H9 (cell line): ENCODE measurements around the gene PIP4K2B. TPM values are rescaled to one million over a fixed set of nuclear protein-coding genes. Genes with fewer than 3 reads are reported as not detected.

Source experiments
- DNase-seq: peaks from one replicate; pipeline ENCODE4 v3.0.0-alpha.2; 2017
- H2AFZ ChIP-seq: one replicate; pipeline ENCODE4 v1.6.1; 2013; ENCODE audit warnings: mild to moderate bottlenecking, low read length, control low read depth, moderate library complexity
- H2AK5ac ChIP-seq: 2 replicates; pipeline ENCODE4 v1.6.1; 2013; ENCODE audit warnings: low read length, control low read depth, mixed read lengths; ENCODE audit not compliant: insufficient read length
- H2BK120ac ChIP-seq: one replicate; pipeline ENCODE4 v1.6.1; 2013; ENCODE audit warnings: low read depth, mild to moderate bottlenecking, low read length, control low read depth, inconsistent platforms; ENCODE audit not compliant: poor library complexity, severe bottlenecking
- H2BK12ac ChIP-seq: 2 replicates; pipeline ENCODE4 v1.6.1; 2013; ENCODE audit warnings: low read length, control low read depth, mixed read lengths, low read depth; ENCODE audit not compliant: insufficient read length
- H2BK15ac ChIP-seq: 2 replicates; pipeline ENCODE4 v1.6.1; 2013; ENCODE audit warnings: low read depth, low read length, control low read depth
- H2BK20ac ChIP-seq: one replicate; pipeline ENCODE4 v1.6.1; 2013; ENCODE audit warnings: low read depth, mild to moderate bottlenecking, low read length, control low read depth, inconsistent platforms; ENCODE audit not compliant: poor library complexity, severe bottlenecking
- H2BK5ac ChIP-seq: 2 replicates; pipeline ENCODE4 v1.6.1; 2013; ENCODE audit warnings: low read length, control low read depth, mixed read lengths; ENCODE audit not compliant: insufficient read length
- H3K14ac ChIP-seq: 2 replicates; pipeline ENCODE4 v1.6.1; 2013; ENCODE audit warnings: low read length, control low read depth; ENCODE audit not compliant: insufficient read depth
- H3K18ac ChIP-seq: 2 replicates; pipeline ENCODE4 v1.6.1; 2013; ENCODE audit warnings: low read depth, mild to moderate bottlenecking, mixed read lengths, low read length, control low read depth; ENCODE audit not compliant: insufficient read length
- H3K23ac ChIP-seq: 2 replicates; pipeline ENCODE4 v1.6.1; 2013; ENCODE audit warnings: low read length, control low read depth, mixed read lengths, low read depth; ENCODE audit not compliant: insufficient read length
- H3K23me2 ChIP-seq: 2 replicates; pipeline ENCODE4 v1.6.1; 2013; ENCODE audit warnings: low read depth, mild to moderate bottlenecking, mixed read lengths, low read length, control low read depth; ENCODE audit not compliant: insufficient read length, poor library complexity, severe bottlenecking
- H3K27ac ChIP-seq: 2 replicates; pipeline ENCODE4 v1.5.1; 2013; ENCODE audit warnings: low read length, control low read depth, mixed read lengths, low read depth; ENCODE audit not compliant: insufficient read length
- H3K27me3 ChIP-seq: 2 replicates; pipeline ENCODE4 v1.6.1; 2013; ENCODE audit warnings: low read length, control low read depth, inconsistent platforms; ENCODE audit not compliant: insufficient read depth
- H3K4ac ChIP-seq: 2 replicates; pipeline ENCODE4 v1.6.1; 2013; ENCODE audit warnings: low read depth, mild to moderate bottlenecking, control low read depth, inconsistent platforms, low read length, moderate library complexity
- H3K4me1 ChIP-seq: 2 replicates; pipeline ENCODE4 v1.6.1; 2013; ENCODE audit warnings: low read length, control low read depth, inconsistent platforms; ENCODE audit not compliant: insufficient read depth
- H3K4me2 ChIP-seq: 2 replicates; pipeline ENCODE4 v1.6.1; 2013; ENCODE audit warnings: low read length, control low read depth, mixed read lengths; ENCODE audit not compliant: insufficient read length, insufficient read depth
- H3K56ac ChIP-seq: 2 replicates; pipeline ENCODE4 v1.6.1; 2013; ENCODE audit warnings: low read depth, mild to moderate bottlenecking, mixed read lengths, low read length, control low read depth; ENCODE audit not compliant: insufficient read length
- H3K79me1 ChIP-seq: 2 replicates; pipeline ENCODE4 v1.6.1; 2013; ENCODE audit warnings: low read depth, mild to moderate bottlenecking, moderate library complexity, low read length, control low read depth, inconsistent platforms; ENCODE audit not compliant: insufficient read depth, poor library complexity, severe bottlenecking
- H3K79me2 ChIP-seq: 2 replicates; pipeline ENCODE4 v1.6.1; 2013; ENCODE audit warnings: low read length, control low read depth, inconsistent platforms; ENCODE audit not compliant: insufficient read depth
- H3K9ac ChIP-seq: 2 replicates; pipeline ENCODE4 v1.6.1; 2013; ENCODE audit warnings: low read length, control low read depth, mixed read lengths; ENCODE audit not compliant: insufficient read length; ENCODE audit errors: extremely low read depth
- H3K9me3 ChIP-seq: one replicate; pipeline ENCODE4 v1.6.1; 2013; ENCODE audit warnings: low read depth, low read length, inconsistent platforms; ENCODE audit not compliant: control insufficient read depth
- H3T11ph ChIP-seq: one replicate; pipeline ENCODE4 v1.6.1; 2013; ENCODE audit warnings: mild to moderate bottlenecking, low read length, control low read depth, inconsistent platforms
- H4K20me1 ChIP-seq: one replicate; pipeline ENCODE4 v1.6.1; 2013; ENCODE audit not compliant: control insufficient read depth, insufficient read length, insufficient read depth
- H4K5ac ChIP-seq: 2 replicates; pipeline ENCODE4 v1.6.1; 2013; ENCODE audit warnings: low read depth, mild to moderate bottlenecking, mixed read lengths, low read length, control low read depth; ENCODE audit not compliant: insufficient read length
- H4K8ac ChIP-seq: replicated peaks from 2 replicates; pipeline ENCODE4 v1.6.1; 2013; ENCODE audit warnings: low read length, control low read depth, mixed read lengths, low read depth; ENCODE audit not compliant: insufficient read length
- H4K91ac ChIP-seq: 2 replicates; pipeline ENCODE4 v1.6.1; 2013; ENCODE audit warnings: low read depth, mild to moderate bottlenecking, moderate library complexity, mixed read lengths, low read length, control low read depth; ENCODE audit not compliant: insufficient read length
- H3K27ac Mint-ChIP-seq, 3 experiments: 2 replicates in 2 of 3; 3 replicates in 1 of 3; pipeline ENCODE4 v1.8.0; 2020 to 2021; ENCODE audit warnings: mixed read lengths in 3 of 3, mild to moderate bottlenecking in 1 of 3, moderate library complexity in 1 of 3
- H3K27me3 Mint-ChIP-seq: 2 replicates; pipeline ENCODE4 v1.8.0; 2021; ENCODE audit warnings: low read depth, mild to moderate bottlenecking, moderate library complexity, mixed read lengths
- H3K36me3 Mint-ChIP-seq, 3 experiments: 2 replicates in 2 of 3; 3 replicates in 1 of 3; pipeline ENCODE4 v1.8.0; 2020 to 2021; ENCODE audit warnings: low read depth in 3 of 3, mixed read lengths in 3 of 3; ENCODE audit not compliant: insufficient read depth in 1 of 3
- H3K4me1 Mint-ChIP-seq, 2 experiments: 2 replicates each; pipeline ENCODE4 v1.8.0; 2020; ENCODE audit warnings: mixed read lengths in 2 of 2
- H3K4me3 Mint-ChIP-seq, 2 experiments: 2 replicates in 1 of 2; 3 replicates in 1 of 2; pipeline ENCODE4 v1.8.0; 2020 to 2021; ENCODE audit warnings: mild to moderate bottlenecking in 2 of 2, mixed read lengths in 2 of 2, moderate library complexity in 1 of 2
- H3K9me3 Mint-ChIP-seq, 2 experiments: 2 replicates in 1 of 2; 3 replicates in 1 of 2; pipeline ENCODE4 v1.8.0; 2020; ENCODE audit warnings: mild to moderate bottlenecking in 2 of 2, mixed read lengths in 2 of 2, moderate library complexity in 1 of 2
- WGBS: extraction: QIAGEN DNeasy Blood & Tissue Kit; methylation state at CpG from one replicate; pipeline ENCODE4 v1.1.7; 2013; ENCODE audit warnings: missing lambda C conversion rate, low lambda C conversion rate, mixed read lengths; ENCODE audit not compliant: insufficient read length; ENCODE audit errors: extremely low coverage; 5-methylcytosine and 5-hydroxymethylcytosine counted together
- total RNA-seq: library from RNA; stranded (reverse); gene quantifications from 2 replicates; pipeline ENCODE4 v1.2.1, GENCODE V29; 2021
- TF ChIP-seq, protein P1 (sequence below): fragments of 200-600 bp; sonication (generic); conservative IDR thresholded peaks from 3 replicates; pipeline ENCODE4 v1.8.0; 2021; ENCODE audit warnings: antibody characterized with exemption, mild to moderate bottlenecking

The PIP4K2B gene
- total RNA-seq, 1 experiment from 2014 or later = 61.9 TPM

DNA sequence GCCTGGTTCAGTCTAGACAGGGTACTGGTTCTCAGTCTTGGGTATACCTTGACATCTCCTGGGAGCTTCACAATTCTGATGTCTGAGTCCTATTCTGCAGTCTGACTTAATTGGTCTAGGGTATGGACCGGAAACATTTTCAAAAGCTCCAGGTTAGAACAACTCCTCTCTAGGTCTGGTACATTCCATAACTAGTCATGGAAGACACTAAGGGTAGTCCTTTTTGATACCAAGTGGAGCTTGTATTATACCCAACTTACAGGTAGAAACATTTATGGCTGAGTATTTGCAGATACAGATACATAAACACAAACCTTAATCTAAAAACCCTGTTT is 49.2 kb upstream of the PIP4K2B start:
- peaks cover 22% of the 10 kb centered on the region for H3K79me2 ChIP-seq
- WGBS = no CpG with 5 or more reads among the region's 1 CpG
- no peak overlapping the region for H2AFZ ChIP-seq
- H4K5ac ChIP-seq = no peak overlapping the region
- no peak overlapping the region for H3K23ac ChIP-seq
- no peak overlapping the region for H3K56ac ChIP-seq
- H2BK15ac ChIP-seq = no peak overlapping the region
- Mint-ChIP-seq H3K4me1 (peaks cover 18 to 26% of the 10 kb centered on the region in 2 experiments), H3K27ac (no peak overlapping the region), H3K27me3 (no peaks in the 10 kb centered on the region; the same call in 1 of the 2 replicates), H3K9me3 (peaks cover 3 to 4% of the 10 kb centered on the region in 2 experiments; a peak in 1 of 5 replicates), H3K4me3 (no peak overlapping the region), H3K36me3 (peaks cover 58 to 66% (median 63%) of the 10 kb centered on the region in 3 experiments)
- H2BK20ac ChIP-seq = no peak overlapping the region
- 0 out of 2 replicates have a peak, but pooled peaks cover 2% of the 10 kb centered on the region for H3K4me1 ChIP-seq
- H3K79me1 ChIP-seq = peaks cover 9% of the 10 kb centered on the region
- no peak overlapping the region for H2AK5ac ChIP-seq
- H3K23me2 ChIP-seq = peaks cover 12% of the 10 kb centered on the region
- no peak overlapping the region for H4K8ac ChIP-seq
- no peak overlapping the region for H3K18ac ChIP-seq
- TF ChIP-seq, protein P1, sequence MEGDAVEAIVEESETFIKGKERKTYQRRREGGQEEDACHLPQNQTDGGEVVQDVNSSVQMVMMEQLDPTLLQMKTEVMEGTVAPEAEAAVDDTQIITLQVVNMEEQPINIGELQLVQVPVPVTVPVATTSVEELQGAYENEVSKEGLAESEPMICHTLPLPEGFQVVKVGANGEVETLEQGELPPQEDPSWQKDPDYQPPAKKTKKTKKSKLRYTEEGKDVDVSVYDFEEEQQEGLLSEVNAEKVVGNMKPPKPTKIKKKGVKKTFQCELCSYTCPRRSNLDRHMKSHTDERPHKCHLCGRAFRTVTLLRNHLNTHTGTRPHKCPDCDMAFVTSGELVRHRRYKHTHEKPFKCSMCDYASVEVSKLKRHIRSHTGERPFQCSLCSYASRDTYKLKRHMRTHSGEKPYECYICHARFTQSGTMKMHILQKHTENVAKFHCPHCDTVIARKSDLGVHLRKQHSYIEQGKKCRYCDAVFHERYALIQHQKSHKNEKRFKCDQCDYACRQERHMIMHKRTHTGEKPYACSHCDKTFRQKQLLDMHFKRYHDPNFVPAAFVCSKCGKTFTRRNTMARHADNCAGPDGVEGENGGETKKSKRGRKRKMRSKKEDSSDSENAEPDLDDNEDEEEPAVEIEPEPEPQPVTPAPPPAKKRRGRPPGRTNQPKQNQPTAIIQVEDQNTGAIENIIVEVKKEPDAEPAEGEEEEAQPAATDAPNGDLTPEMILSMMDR = no peak
- H2BK120ac ChIP-seq = no peak overlapping the region
- H4K91ac ChIP-seq = no peak overlapping the region
- H4K20me1 ChIP-seq = no peaks in the 10 kb centered on the region
- no peak overlapping the region for H2BK5ac ChIP-seq
- DNase-seq = no peak
- H3K4ac ChIP-seq = no peak overlapping the region
- no peak overlapping the region for H3K27ac ChIP-seq
- H3K9ac ChIP-seq = no peak overlapping the region
- H3T11ph ChIP-seq = no peak overlapping the region
- H3K4me2 ChIP-seq = no peak overlapping the region
- no peaks in the 10 kb centered on the region for H3K9me3 ChIP-seq
- H3K27me3 ChIP-seq = no peaks in the 10 kb centered on the region
- H2BK12ac ChIP-seq = no peak overlapping the region
- H3K14ac ChIP-seq = no peak overlapping the region
